Naive thymus-derived CD8-positive, alpha-beta T cell (primary cell): Measurements from ENCODE around the gene CERS6. TPM values are rescaled to one million over a fixed set of nuclear protein-coding genes. Genes with fewer than 3 reads are reported as not detected.

Experiments used
- ATAC-seq, 2 donors: fragments of 150-1000 bp; cut with Tn5 transposase in 1 of 2; sonication (Bioruptor Pico), chemical (Tn5 transposase) in 1 of 2; 1 replicate in 1 of 2; 2 replicates in 1 of 2; pipeline ENCODE4 v1.10.0; 2021; ENCODE audit warnings: mild to moderate bottlenecking in 2 of 2, moderate library complexity in 2 of 2
- POLR2A ChIA-PET: fragments of 350-600 bp; sonication (Branson Sonifier 250); formaldehyde crosslinking; loops from one replicate; lab custom pipeline; 2021; ENCODE audit warnings: antibody characterized with exemption; lab: Charles Lee
- DNase-seq, 10 donors: peaks; one replicate each; pipeline versions ENCODE4 v3.0.0 to v3.0.0-alpha.2; 2020 to 2022
- H3K27ac Mint-ChIP-seq, 10 donors: one replicate each; pipeline ENCODE4 v1.8.0; 2020 to 2022; ENCODE audit warnings: mild to moderate bottlenecking in 10 of 10, mixed read lengths in 10 of 10, moderate library complexity in 4 of 10, inconsistent platforms in 1 of 10
- H3K27me3 Mint-ChIP-seq, 5 donors: one replicate each; pipeline ENCODE4 v1.8.0; 2021 to 2022; ENCODE audit warnings: mixed read lengths in 5 of 5
- H3K36me3 Mint-ChIP-seq, 3 donors: one replicate each; pipeline ENCODE4 v1.8.0; 2020 to 2022; ENCODE audit warnings: mixed read lengths in 3 of 3, mild to moderate bottlenecking in 2 of 3, inconsistent platforms in 1 of 3
- H3K4me1 Mint-ChIP-seq, 4 donors: one replicate each; pipeline ENCODE4 v1.8.0; 2021 to 2022; ENCODE audit warnings: mixed read lengths in 4 of 4
- H3K4me3 Mint-ChIP-seq, 10 donors: one replicate each; pipeline ENCODE4 v1.8.0; 2020 to 2022; ENCODE audit warnings: mild to moderate bottlenecking in 10 of 10, mixed read lengths in 10 of 10, moderate library complexity in 6 of 10, inconsistent platforms in 1 of 10
- H3K9me3 Mint-ChIP-seq, 9 donors: one replicate each; pipeline ENCODE4 v1.8.0; 2020 to 2022; ENCODE audit warnings: mixed read lengths in 9 of 9, mild to moderate bottlenecking in 3 of 9, inconsistent platforms in 1 of 9, moderate library complexity in 1 of 9
- microRNA-seq: library from miRNA; unstranded; fragments of <30 nt; microRNA quantifications from one replicate; pipeline ENCODE4 v1.2.0, GENCODE V29; 2022; ENCODE audit warnings: borderline microRNAs expressed
- polyA plus RNA-seq, 3 donors: library from polyadenylated mRNA; unstranded; fragments of 300-500 nt; fragmentation: Illumina TruSeq; gene quantifications; one replicate each; pipeline ENCODE4 v1.2.3, GENCODE V29; 2021
- total RNA-seq, 8 experiments: library from RNA in 2 of 8; stranded (reverse) in 2 of 8; gene quantifications; one replicate each; pipeline ENCODE4 v1.2.3 and lab custom pipeline; 2021 to 2026

Gene CERS6
- total and polyA plus RNA-seq, 5 experiments from 2014 or later = 9.5 to 29.3 (median 17.4) TPM

GRCh38 chr2:168810235-168810634 lies 354.2 kb downstream of the CERS6 start:
- H3K9me3 Mint-ChIP-seq = no peaks in the 10 kb centered on the region
- no peaks in the 10 kb centered on the region for H3K4me1 Mint-ChIP-seq
- no peak for ATAC-seq

GRCh38 chr2:168811696-168812095 lies 355.6 kb downstream of the CERS6 start:
- POLR2A ChIA-PET = no interaction called here

More at GRCh38 chr2:168810235-168810634, 354.2 kb downstream of the CERS6 start:
- Mint-ChIP-seq H3K27me3 (no peaks in the 10 kb centered on the region), H3K4me3 (no peak overlapping the region), H3K36me3 (no peaks in the 10 kb centered on the region), H3K27ac (no peak overlapping the region)
- POLR2A ChIA-PET = no interaction called here
- DNase-seq = no peak

GRCh38 chr2:168814046-168814445 lies 358.0 kb downstream of the CERS6 start:
- POLR2A ChIA-PET = no interaction called here
- Mint-ChIP-seq H3K4me3 (no peak overlapping the region), H3K9me3 (no peaks in the 10 kb centered on the region), H3K4me1 (no peaks in the 10 kb centered on the region), H3K36me3 (no peaks in the 10 kb centered on the region), H3K27me3 (no peaks in the 10 kb centered on the region), H3K27ac (no peak overlapping the region)
- DNase-seq (no peak), ATAC-seq (no peak)

More at GRCh38 chr2:168811696-168812095, 355.6 kb downstream of the CERS6 start:
- Mint-ChIP-seq H3K4me1 (no peaks in the 10 kb centered on the region), H3K27ac (no peak overlapping the region), H3K36me3 (no peaks in the 10 kb centered on the region), H3K4me3 (no peak overlapping the region), H3K9me3 (no peaks in the 10 kb centered on the region), H3K27me3 (no peaks in the 10 kb centered on the region)
- ATAC-seq = no peak
- no peak for DNase-seq

GRCh38 chr2:168814939-168815907 lies 359.2 kb downstream of the CERS6 start:
- H3K4me1 Mint-ChIP-seq = no peaks in the 10 kb centered on the region
- H3K9me3 Mint-ChIP-seq = no peaks in the 10 kb centered on the region
- no peak overlapping the region for H3K27ac Mint-ChIP-seq
- no peak for DNase-seq
- ATAC-seq = no peak
- no peak overlapping the region for H3K4me3 Mint-ChIP-seq
- POLR2A ChIA-PET = no interaction called here
- H3K36me3 Mint-ChIP-seq = no peaks in the 10 kb centered on the region
- H3K27me3 Mint-ChIP-seq = no peaks in the 10 kb centered on the region

GRCh38 chr2:168816369-168816768 lies 360.3 kb downstream of the CERS6 start:
- POLR2A ChIA-PET = no interaction called here
- Mint-ChIP-seq H3K27ac (no peak overlapping the region), H3K4me3 (no peak overlapping the region), H3K4me1 (no peaks in the 10 kb centered on the region), H3K9me3 (no peaks in the 10 kb centered on the region), H3K27me3 (no peaks in the 10 kb centered on the region), H3K36me3 (no peaks in the 10 kb centered on the region)
- no peak for ATAC-seq
- no peak for DNase-seq

- Mint-ChIP-seq H3K4me3 (no peak overlapping the region), H3K9me3 (no peaks in the 10 kb centered on the region), H3K27ac (no peak overlapping the region), H3K36me3 (no peaks in the 10 kb centered on the region), H3K4me1 (no peaks in the 10 kb centered on the region), H3K27me3 (no peaks in the 10 kb centered on the region)
- POLR2A ChIA-PET = interaction anchor here (0.6 kb wide), 1 partner anchor 27 kb away, joined by 3 read pairs; no protein-coding TSS in a partner anchor
- DNase-seq (no peak), ATAC-seq (no peak)
These were observed 363.1 kb downstream of the CERS6 start for GRCh38 chr2:168819050-168819715.

- no peaks in the 10 kb centered on the region for H3K9me3 Mint-ChIP-seq
- H3K36me3 Mint-ChIP-seq = no peaks in the 10 kb centered on the region
- ATAC-seq = no peak
- H3K27me3 Mint-ChIP-seq = no peaks in the 10 kb centered on the region
- H3K4me1 Mint-ChIP-seq = no peaks in the 10 kb centered on the region
- H3K4me3 Mint-ChIP-seq = no peak overlapping the region
- POLR2A ChIA-PET = no interaction called here
- H3K27ac Mint-ChIP-seq = no peak overlapping the region
- no peak for DNase-seq
These were observed 363.9 kb downstream of the CERS6 start for GRCh38 chr2:168819829-168820489.

GRCh38 chr2:168821577-168821976 lies 365.5 kb downstream of the CERS6 start:
- Mint-ChIP-seq H3K27ac (peak overlapping the region in 1 of 10 donors; percentile 13), H3K36me3 (no peaks in the 10 kb centered on the region), H3K27me3 (no peaks in the 10 kb centered on the region), H3K4me1 (no peaks in the 10 kb centered on the region), H3K4me3 (no peak overlapping the region), H3K9me3 (no peaks in the 10 kb centered on the region)
- ATAC-seq (no peak), DNase-seq (no peak)
- POLR2A ChIA-PET = no interaction called here

- Mint-ChIP-seq H3K9me3 (no peaks in the 10 kb centered on the region), H3K27me3 (no peaks in the 10 kb centered on the region), H3K36me3 (no peaks in the 10 kb centered on the region), H3K27ac (no peak overlapping the region), H3K4me3 (no peak overlapping the region), H3K4me1 (no peaks in the 10 kb centered on the region)
- ATAC-seq = no peak
- POLR2A ChIA-PET = no interaction called here
- no peak for DNase-seq
These were observed 365.9 kb downstream of the CERS6 start for GRCh38 chr2:168821992-168822391.

Small RNAs within 50 kb of the gene (microRNA-seq; reads per million reads assigned to microRNA genes)
- gene MIR4774 = not detected

Other genes with a start within 250 kb of the CERS6 start
- gene STK39, start 208.7 kb upstream of the CERS6 start, total RNA-seq = 10 to 100 TPM; 16.4 to 18.1 TPM
- gene STK39, start 208.7 kb upstream of the CERS6 start, polyA plus RNA-seq = 1 to 10 TPM; 4.3 to 8.3 (median 6.8) TPM